PFSK-1 (cell line): ENCODE results near the gene CAMTA1.

Experiments used
- FOXP2 ChIP-seq: optimal IDR thresholded peaks from 2 replicates; pipeline ENCODE3; 2011; ENCODE audit warnings: borderline replicate concordance, control low read depth, inconsistent platforms; ENCODE audit not compliant: insufficient read depth; ENCODE audit errors: extremely low read length, extremely low read depth
- POLR2AphosphoS5 ChIP-seq: IDR thresholded peaks from 2 replicates; pipeline ENCODE4 v1.6.1; 2012; ENCODE audit warnings: low read depth, mild to moderate bottlenecking, control low read depth, low read length, moderate library complexity
- SIN3A ChIP-seq: IDR thresholded peaks from 2 replicates; pipeline ENCODE4 v1.6.1; 2012; ENCODE audit warnings: mild to moderate bottlenecking, low read length, moderate library complexity, borderline replicate concordance; ENCODE audit not compliant: insufficient read depth
- TAF1 ChIP-seq: IDR thresholded peaks from 2 replicates; pipeline ENCODE4 v1.6.1; 2012; ENCODE audit warnings: low read length, control low read depth, borderline replicate concordance; ENCODE audit not compliant: insufficient read depth
- TF ChIP-seq, protein P1 (sequence below), 2 experiments: IDR thresholded peaks; 2 replicates each; pipeline versions ENCODE4 v1.6.1 to v1.8.0; 2011 to 2012; ENCODE audit warnings: low read depth in 2 of 2, low read length in 2 of 2, control low read depth in 1 of 2, inconsistent platforms in 1 of 2, mild to moderate bottlenecking in 1 of 2, moderate library complexity in 1 of 2; ENCODE audit not compliant: insufficient read depth in 1 of 2

CAMTA1 gene

DNA sequence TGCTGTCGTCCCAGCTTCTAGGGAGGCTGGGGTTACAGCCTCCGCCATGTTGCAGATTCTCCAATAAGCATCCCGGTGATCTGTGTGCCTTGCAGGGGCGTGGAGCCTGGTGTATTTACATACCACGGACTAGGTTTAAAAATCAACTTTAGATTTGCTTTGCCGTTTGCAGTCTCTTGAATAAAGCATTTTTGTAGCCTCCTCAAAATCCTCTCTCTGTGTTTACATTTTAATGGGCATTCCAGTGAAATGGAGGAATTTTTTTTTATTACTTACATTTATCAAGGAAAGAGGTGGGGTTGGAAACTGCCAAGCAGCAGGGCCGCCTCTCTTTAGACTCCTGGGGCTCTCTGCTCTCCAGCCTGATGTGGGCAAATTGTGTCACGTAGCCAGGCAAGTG lies 548.4 kb downstream of the CAMTA1 start:
- TF ChIP-seq SIN3A (no peak), TAF1 (no peak), FOXP2 (no peak), POLR2AphosphoS5 (no peak)
- TF ChIP-seq, protein P1, sequence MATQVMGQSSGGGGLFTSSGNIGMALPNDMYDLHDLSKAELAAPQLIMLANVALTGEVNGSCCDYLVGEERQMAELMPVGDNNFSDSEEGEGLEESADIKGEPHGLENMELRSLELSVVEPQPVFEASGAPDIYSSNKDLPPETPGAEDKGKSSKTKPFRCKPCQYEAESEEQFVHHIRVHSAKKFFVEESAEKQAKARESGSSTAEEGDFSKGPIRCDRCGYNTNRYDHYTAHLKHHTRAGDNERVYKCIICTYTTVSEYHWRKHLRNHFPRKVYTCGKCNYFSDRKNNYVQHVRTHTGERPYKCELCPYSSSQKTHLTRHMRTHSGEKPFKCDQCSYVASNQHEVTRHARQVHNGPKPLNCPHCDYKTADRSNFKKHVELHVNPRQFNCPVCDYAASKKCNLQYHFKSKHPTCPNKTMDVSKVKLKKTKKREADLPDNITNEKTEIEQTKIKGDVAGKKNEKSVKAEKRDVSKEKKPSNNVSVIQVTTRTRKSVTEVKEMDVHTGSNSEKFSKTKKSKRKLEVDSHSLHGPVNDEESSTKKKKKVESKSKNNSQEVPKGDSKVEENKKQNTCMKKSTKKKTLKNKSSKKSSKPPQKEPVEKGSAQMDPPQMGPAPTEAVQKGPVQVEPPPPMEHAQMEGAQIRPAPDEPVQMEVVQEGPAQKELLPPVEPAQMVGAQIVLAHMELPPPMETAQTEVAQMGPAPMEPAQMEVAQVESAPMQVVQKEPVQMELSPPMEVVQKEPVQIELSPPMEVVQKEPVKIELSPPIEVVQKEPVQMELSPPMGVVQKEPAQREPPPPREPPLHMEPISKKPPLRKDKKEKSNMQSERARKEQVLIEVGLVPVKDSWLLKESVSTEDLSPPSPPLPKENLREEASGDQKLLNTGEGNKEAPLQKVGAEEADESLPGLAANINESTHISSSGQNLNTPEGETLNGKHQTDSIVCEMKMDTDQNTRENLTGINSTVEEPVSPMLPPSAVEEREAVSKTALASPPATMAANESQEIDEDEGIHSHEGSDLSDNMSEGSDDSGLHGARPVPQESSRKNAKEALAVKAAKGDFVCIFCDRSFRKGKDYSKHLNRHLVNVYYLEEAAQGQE (IDR thresholded peaks at IDR 0.05; ENCODE audit: insufficient read depth in 1 of 2, low read depth in 2 of 2, low read length in 2 of 2): no peak

DNA sequence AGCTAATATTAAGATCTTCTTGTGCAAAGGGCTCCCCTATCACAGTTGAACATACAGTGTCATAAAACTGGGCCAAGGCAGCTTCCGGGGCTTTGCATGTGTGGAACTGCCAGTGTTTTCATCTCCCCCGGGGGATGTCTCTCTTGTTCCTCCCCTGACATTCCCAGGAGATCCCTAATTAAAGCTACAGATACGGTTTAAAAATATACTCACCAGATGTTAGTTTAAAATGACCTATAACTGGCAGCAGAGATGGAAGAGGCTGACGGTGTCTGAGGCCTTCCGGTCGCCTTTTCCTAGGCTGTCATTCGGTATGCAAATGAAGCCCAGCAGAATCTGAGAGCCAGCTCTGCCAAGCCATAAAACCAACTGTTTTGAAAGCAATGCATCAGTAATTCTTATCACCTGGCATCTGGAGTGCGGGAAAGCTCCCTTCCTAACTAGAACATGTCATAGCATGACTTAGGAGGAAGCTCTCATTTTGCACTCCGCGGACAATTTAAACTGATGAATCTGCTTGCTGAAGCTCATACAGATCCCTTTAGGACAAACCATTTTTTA lies 549.3 kb downstream of the CAMTA1 start:
- TF ChIP-seq POLR2AphosphoS5 (no peak), FOXP2 (no peak), SIN3A (no peak), TAF1 (no peak)
- TF ChIP-seq, protein P1 (IDR thresholded peaks at IDR 0.05; ENCODE audit: insufficient read depth in 1 of 2, low read depth in 2 of 2, low read length in 2 of 2): no peak

DNA sequence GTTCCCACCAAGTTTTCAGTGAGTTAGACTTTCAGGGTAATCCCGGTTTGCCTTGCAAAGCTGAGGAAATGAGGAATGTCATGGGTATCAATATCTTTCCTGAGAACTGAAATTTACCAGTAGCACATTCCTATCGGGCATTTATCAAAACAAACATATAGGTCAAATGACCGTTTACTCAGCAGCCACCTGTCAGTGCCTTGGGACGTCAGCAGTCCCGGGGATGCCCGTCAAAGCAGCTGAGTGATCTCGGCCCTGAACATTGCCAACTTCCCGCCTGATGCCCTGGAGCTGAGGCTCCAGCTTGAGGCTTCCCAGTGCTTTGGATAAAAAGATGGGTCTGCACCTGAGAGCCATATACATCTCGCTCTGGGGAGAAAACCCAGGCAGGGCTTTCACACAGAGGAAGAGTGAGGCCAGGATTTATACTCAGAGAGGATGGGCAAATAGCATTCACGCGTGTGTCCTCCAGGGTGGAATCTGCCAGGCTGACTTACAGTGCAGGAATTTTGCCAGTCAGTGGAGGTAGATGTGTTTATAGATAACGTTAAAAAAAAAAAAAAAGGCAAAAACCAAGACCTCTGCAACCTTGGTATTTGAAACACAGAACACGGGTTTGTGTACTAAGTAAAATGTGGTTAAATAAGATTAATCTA lies 550.1 kb downstream of the CAMTA1 start:
- TF ChIP-seq SIN3A (no peak), POLR2AphosphoS5 (no peak), FOXP2 (no peak), TAF1 (no peak)
- TF ChIP-seq, protein P1 (IDR thresholded peaks at IDR 0.05; ENCODE audit: insufficient read depth in 1 of 2, low read depth in 2 of 2, low read length in 2 of 2): no peak

DNA sequence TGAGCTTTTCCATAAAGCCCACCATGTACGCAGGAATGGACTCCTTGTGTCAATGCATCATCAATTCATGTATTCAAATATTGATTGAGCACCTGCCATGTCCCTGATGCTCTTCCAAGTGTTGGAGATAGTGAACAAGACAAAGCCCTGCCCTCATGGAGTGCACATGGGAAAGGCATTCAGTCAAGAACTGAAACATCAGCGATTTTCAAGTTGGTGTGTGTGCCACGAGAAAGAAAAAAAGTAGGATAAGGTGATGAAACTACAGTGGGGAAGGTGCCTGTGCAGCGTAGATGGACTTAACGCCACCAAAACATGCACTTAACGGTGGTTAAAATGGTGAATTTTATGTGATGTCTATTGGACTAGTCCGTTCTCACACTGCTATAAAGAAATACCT lies 553.2 kb downstream of the CAMTA1 start:
- TF ChIP-seq, protein P1 (IDR thresholded peaks at IDR 0.05; ENCODE audit: insufficient read depth in 1 of 2, low read depth in 2 of 2, low read length in 2 of 2): no peak
- TF ChIP-seq TAF1 (no peak), FOXP2 (no peak), POLR2AphosphoS5 (no peak)

DNA sequence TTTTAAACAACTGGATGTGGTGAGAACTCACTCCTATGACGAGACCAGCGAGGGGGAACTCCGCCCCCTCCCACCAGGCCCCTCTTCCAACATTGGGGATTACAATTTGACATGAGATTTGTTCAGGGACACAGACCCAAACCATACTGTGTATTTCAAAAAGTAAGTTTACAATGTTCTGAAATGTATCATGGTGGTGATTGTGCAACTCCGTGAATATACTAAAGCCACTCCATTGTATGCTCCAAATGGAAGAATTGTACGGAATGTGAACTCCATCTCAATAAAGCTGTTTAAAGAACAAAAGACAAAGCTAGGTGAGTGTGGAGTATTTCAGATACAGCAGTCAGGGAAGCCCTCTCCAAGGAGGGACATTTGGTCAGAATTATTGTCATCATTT lies 553.8 kb downstream of the CAMTA1 start:
- TF ChIP-seq POLR2AphosphoS5: no peak
- TF ChIP-seq TAF1: no peak
- TF ChIP-seq, protein P1 (IDR thresholded peaks at IDR 0.05; ENCODE audit: insufficient read depth in 1 of 2, low read depth in 2 of 2, low read length in 2 of 2): no peak
- TF ChIP-seq SIN3A: no peak
- no peak for TF ChIP-seq FOXP2
